NB4 (cell line): Measurements from ENCODE around the gene RAC2.

Source experiments
- DNase-seq: peaks from one replicate; pipeline ENCODE4 v3.0.0; 2010; ENCODE audit warnings: low read depth
- H3K4me3 ChIP-seq: one replicate; pipeline ENCODE4 v1.5.1; 2011; ENCODE audit warnings: mild to moderate bottlenecking, low read depth, low read length, moderate library complexity
- CTCF ChIP-seq: IDR thresholded peaks from one replicate; pipeline ENCODE4 v1.5.1; 2012; ENCODE audit warnings: low read depth, low read length
- MYC ChIP-seq: IDR thresholded peaks from 2 replicates; pipeline ENCODE4 v1.6.1; 2011; ENCODE audit warnings: low read depth, low read length
- POLR2A ChIP-seq: IDR thresholded peaks from 2 replicates; pipeline ENCODE4 v1.6.1; 2011; ENCODE audit warnings: mild to moderate bottlenecking; ENCODE audit not compliant: insufficient read length; ENCODE audit errors: extremely low read depth
- TF ChIP-seq, protein P1 (sequence below): IDR thresholded peaks from 2 replicates; pipeline ENCODE4 v1.6.1; 2011; ENCODE audit warnings: low read depth, low read length

The RAC2 gene

DNA sequence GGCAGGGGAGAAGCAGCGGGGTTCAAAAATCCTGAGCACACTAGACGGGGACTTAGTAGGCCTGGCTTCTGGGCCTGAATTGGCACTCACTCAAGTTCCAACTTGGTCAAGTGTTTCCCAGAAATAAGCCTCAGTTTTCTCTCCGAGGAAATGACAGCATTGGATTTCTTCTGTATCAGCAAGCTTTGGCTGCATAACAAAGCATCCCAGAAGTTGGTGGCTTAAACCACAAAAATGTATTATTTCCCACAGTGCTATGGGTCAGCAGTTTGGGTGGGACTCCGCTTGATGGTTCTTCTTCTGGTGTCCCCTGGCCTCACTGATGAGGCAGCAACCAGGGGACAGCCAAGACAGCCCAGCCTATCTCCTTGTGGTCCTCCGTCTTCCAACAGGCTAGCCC is 36.6 kb upstream of the RAC2 start:
- no peak overlapping the region for H3K4me3 ChIP-seq
- TF ChIP-seq CTCF (no peak), MYC (no peak), POLR2A (no peak)
- TF ChIP-seq, protein P1, sequence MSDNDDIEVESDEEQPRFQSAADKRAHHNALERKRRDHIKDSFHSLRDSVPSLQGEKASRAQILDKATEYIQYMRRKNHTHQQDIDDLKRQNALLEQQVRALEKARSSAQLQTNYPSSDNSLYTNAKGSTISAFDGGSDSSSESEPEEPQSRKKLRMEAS: no peak
- DNase-seq: no peak

DNA sequence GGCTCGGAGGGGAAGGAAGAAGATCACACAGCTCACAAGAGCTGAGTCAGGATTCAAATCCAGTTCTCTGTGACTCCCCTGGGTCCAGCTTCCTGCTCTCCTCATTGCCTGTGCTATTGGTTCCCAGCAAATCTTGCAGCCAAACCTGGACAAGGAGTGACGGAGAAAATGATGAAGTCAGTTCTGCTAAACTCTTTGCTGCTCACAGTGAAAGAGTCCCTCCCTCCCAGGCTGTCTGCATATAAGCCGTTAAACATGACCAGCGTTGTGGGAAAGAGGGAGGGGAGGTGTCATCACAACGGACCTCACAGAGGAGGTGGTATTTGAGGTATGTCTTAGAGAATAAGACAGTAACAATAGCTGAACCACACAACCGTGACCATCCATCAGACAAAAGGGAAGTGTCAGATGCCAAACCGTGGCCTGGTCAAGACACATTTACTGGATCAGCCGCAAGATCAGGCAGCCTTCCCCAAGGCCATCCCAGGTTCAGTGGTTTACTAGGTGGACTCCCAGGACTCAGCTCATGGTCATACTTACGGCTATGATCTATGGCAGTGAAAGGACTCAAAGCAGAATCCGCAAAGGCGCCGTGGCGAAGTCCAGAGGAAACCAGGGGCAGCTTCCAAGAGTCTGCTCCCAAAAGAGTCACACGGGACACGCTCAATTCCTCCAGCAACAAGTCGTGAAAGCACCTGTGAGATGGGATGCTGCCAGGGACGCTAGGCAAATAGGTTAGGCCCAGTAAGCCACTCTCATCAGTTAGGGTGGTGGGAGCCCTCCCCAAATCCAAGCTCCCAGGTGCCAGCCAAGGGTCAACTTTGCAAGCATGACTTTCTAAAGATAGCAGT is 35.5 kb upstream of the RAC2 start:
- TF ChIP-seq, protein P1: peak; percentile 57; the same call in 1 of the 2 replicates
- TF ChIP-seq POLR2A (no peak), MYC (no peak), CTCF (no peak)
- DNase-seq: peak; percentile 96
- H3K4me3 ChIP-seq: no peak overlapping the region

GRCh38 chr22:37278261-37278660 is 34.2 kb upstream of the RAC2 start:
- no peak for DNase-seq
- TF ChIP-seq CTCF: no peak
- TF ChIP-seq, protein P1: no peak
- no peak for TF ChIP-seq POLR2A
- no peak for TF ChIP-seq MYC
- no peak overlapping the region for H3K4me3 ChIP-seq

DNA sequence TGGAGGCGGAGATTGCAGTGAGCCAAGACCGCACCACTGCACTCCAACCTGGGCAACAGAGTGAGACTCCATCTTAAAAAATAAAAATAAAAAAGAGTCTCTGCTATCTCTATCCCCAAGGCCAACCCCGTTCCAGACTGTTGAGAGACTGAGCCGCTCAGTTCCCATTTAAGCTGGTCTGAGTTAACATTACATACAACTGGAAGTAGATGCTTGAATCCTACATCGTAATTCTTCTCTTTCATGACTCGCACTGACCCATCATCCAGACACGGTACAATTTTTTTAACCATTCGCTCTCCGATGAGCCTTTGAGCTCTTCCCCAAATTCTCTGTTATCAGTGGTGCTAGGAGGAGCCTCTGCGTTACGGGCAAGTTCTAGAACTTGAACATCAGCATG is 33.3 kb upstream of the RAC2 start:
- H3K4me3 ChIP-seq: no peak overlapping the region
- TF ChIP-seq POLR2A (no peak), MYC (no peak), CTCF (no peak)
- TF ChIP-seq, protein P1: no peak
- DNase-seq: no peak

- no peak for TF ChIP-seq POLR2A
- DNase-seq: no peak
Observed at GRCh38 chr22:37276776-37277175, 32.7 kb upstream of the RAC2 start.

GRCh38 chr22:37275622-37276021 is 31.6 kb upstream of the RAC2 start:
- DNase-seq: no peak
- H3K4me3 ChIP-seq: no peak overlapping the region
- no peak for TF ChIP-seq CTCF
- TF ChIP-seq, protein P1: no peak
- TF ChIP-seq MYC: no peak
- TF ChIP-seq POLR2A: no peak

More at GRCh38 chr22:37276776-37277175, 32.7 kb upstream of the RAC2 start:
- no peak overlapping the region for H3K4me3 ChIP-seq
